ENCODE measurements around the gene SCN3B. TPM values are rescaled to one million over a fixed set of nuclear protein-coding genes. Genes with fewer than 3 reads are reported as not detected.

The SCN3B gene
- total and polyA plus RNA-seq, 4 donors, result 0.05 to 0.17 (median 0.05) TPM; not detected in 1

- TF ChIP-seq, protein P1, sequence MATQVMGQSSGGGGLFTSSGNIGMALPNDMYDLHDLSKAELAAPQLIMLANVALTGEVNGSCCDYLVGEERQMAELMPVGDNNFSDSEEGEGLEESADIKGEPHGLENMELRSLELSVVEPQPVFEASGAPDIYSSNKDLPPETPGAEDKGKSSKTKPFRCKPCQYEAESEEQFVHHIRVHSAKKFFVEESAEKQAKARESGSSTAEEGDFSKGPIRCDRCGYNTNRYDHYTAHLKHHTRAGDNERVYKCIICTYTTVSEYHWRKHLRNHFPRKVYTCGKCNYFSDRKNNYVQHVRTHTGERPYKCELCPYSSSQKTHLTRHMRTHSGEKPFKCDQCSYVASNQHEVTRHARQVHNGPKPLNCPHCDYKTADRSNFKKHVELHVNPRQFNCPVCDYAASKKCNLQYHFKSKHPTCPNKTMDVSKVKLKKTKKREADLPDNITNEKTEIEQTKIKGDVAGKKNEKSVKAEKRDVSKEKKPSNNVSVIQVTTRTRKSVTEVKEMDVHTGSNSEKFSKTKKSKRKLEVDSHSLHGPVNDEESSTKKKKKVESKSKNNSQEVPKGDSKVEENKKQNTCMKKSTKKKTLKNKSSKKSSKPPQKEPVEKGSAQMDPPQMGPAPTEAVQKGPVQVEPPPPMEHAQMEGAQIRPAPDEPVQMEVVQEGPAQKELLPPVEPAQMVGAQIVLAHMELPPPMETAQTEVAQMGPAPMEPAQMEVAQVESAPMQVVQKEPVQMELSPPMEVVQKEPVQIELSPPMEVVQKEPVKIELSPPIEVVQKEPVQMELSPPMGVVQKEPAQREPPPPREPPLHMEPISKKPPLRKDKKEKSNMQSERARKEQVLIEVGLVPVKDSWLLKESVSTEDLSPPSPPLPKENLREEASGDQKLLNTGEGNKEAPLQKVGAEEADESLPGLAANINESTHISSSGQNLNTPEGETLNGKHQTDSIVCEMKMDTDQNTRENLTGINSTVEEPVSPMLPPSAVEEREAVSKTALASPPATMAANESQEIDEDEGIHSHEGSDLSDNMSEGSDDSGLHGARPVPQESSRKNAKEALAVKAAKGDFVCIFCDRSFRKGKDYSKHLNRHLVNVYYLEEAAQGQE (IDR thresholded peaks at IDR 0.05), result no peak
- TF ChIP-seq JUND (IDR thresholded peaks at IDR 0.05) (no peak), NR2F2 (IDR thresholded peaks at IDR 0.05) (no peak), YY1 (IDR thresholded peaks at IDR 0.05) (no peak), FOXA1 (IDR thresholded peaks at IDR 0.05) (no peak), TAF1 (conservative IDR thresholded peaks at IDR 0.05) (no peak), HNF4G (IDR thresholded peaks at IDR 0.05) (no peak), EGR1 (IDR thresholded peaks at IDR 0.05; ENCODE audit: low read depth in 2 of 2) (no peak), FOXA2 (IDR thresholded peaks at IDR 0.05) (no peak)
Measured at GRCh38 chr11:123585706-123586105, 68.7 kb downstream of the SCN3B start (continued).

- Histone ChIP-seq H3K4me3 (ENCODE audit: low read depth in 1 of 3, low read length in 3 of 3) (no peak overlapping the region), H3K9ac (ENCODE audit: low read depth in 1 of 2, low read length in 2 of 2) (no peak overlapping the region), H3K36me3 (ENCODE audit: control insufficient read depth in 4 of 4, insufficient read depth in 3 of 4, low read depth in 1 of 4, low read length in 3 of 4) (no peaks in the 10 kb centered on the region), H3K9me3 (ENCODE audit: control insufficient read depth in 4 of 4, low read length in 3 of 4) (no peaks in the 10 kb centered on the region), H3K4me1 (ENCODE audit: control insufficient read depth in 4 of 4, insufficient read depth in 4 of 4, low read length in 3 of 4) (peaks cover 0 to 8% (median 2%) of the 10 kb centered on the region in 4 donors), H3K27ac (ENCODE audit: low read depth in 1 of 2, low read length in 2 of 2) (no peak overlapping the region), H3K27me3 (ENCODE audit: control insufficient read depth in 4 of 4, insufficient read depth in 4 of 4, low read length in 3 of 4) (no peaks in the 10 kb centered on the region)
- WGBS, result 61% methylated on average over 5 of the region's 5 CpGs
- DNase-seq (ENCODE audit: low spot score), result no peak
- TF ChIP-seq FOXA1 (IDR thresholded peaks at IDR 0.05), result no peak
- no peak for TF ChIP-seq RXRA (IDR thresholded peaks at IDR 0.05)
- TF ChIP-seq JUND (IDR thresholded peaks at IDR 0.05), result no peak
- no peak for TF ChIP-seq RAD21 (IDR thresholded peaks at IDR 0.05)
- TF ChIP-seq GABPA (IDR thresholded peaks at IDR 0.05 in 1 of 2, conservative IDR thresholded peaks at IDR 0.05 in 1 of 2), result no peak
- TF ChIP-seq ATF3 (IDR thresholded peaks at IDR 0.05), result no peak
- TF ChIP-seq MAX (IDR thresholded peaks at IDR 0.05), result no peak
- TF ChIP-seq, protein P2, sequence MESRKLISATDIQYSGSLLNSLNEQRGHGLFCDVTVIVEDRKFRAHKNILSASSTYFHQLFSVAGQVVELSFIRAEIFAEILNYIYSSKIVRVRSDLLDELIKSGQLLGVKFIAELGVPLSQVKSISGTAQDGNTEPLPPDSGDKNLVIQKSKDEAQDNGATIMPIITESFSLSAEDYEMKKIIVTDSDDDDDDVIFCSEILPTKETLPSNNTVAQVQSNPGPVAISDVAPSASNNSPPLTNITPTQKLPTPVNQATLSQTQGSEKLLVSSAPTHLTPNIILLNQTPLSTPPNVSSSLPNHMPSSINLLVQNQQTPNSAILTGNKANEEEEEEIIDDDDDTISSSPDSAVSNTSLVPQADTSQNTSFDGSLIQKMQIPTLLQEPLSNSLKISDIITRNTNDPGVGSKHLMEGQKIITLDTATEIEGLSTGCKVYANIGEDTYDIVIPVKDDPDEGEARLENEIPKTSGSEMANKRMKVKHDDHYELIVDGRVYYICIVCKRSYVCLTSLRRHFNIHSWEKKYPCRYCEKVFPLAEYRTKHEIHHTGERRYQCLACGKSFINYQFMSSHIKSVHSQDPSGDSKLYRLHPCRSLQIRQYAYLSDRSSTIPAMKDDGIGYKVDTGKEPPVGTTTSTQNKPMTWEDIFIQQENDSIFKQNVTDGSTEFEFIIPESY (IDR thresholded peaks at IDR 0.05), result no peak
- TF ChIP-seq YY1 (IDR thresholded peaks at IDR 0.05), result no peak
- TF ChIP-seq, protein P1 (IDR thresholded peaks at IDR 0.05), result no peak
- TF ChIP-seq HNF4G (IDR thresholded peaks at IDR 0.05), result no peak
- no peak for TF ChIP-seq HNF4A (conservative IDR thresholded peaks at IDR 0.05)
- no peak for TF ChIP-seq NR2F2 (IDR thresholded peaks at IDR 0.05)
- no peak for TF ChIP-seq SP1 (IDR thresholded peaks at IDR 0.05)
- TF ChIP-seq TAF1 (conservative IDR thresholded peaks at IDR 0.05), result no peak
- TF ChIP-seq, protein P3, sequence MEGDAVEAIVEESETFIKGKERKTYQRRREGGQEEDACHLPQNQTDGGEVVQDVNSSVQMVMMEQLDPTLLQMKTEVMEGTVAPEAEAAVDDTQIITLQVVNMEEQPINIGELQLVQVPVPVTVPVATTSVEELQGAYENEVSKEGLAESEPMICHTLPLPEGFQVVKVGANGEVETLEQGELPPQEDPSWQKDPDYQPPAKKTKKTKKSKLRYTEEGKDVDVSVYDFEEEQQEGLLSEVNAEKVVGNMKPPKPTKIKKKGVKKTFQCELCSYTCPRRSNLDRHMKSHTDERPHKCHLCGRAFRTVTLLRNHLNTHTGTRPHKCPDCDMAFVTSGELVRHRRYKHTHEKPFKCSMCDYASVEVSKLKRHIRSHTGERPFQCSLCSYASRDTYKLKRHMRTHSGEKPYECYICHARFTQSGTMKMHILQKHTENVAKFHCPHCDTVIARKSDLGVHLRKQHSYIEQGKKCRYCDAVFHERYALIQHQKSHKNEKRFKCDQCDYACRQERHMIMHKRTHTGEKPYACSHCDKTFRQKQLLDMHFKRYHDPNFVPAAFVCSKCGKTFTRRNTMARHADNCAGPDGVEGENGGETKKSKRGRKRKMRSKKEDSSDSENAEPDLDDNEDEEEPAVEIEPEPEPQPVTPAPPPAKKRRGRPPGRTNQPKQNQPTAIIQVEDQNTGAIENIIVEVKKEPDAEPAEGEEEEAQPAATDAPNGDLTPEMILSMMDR (IDR thresholded peaks at IDR 0.05; ENCODE audit: low read depth, low read length, missing input control), result no peak
- TF ChIP-seq FOXA2 (IDR thresholded peaks at IDR 0.05), result no peak
- TF ChIP-seq EGR1 (IDR thresholded peaks at IDR 0.05; ENCODE audit: low read depth in 2 of 2), result no peak
Measured at GRCh38 chr11:123585206-123585605, 69.2 kb downstream of the SCN3B start.

Measured in liver (tissue), 9 donors.